ENCODE data around the gene EIF3B. TPM values are rescaled to one million over a fixed set of nuclear protein-coding genes. Genes with fewer than 3 reads are reported as not detected.
A peak's percentile ranks its signal among the peaks of the same experiment; 100 is the strongest.

EIF3B gene
- total and polyA plus RNA-seq, 9 of the 15 experiments (the other 6 are each of a cell fraction or from before 2014, with no cell fraction given) = 25.9 to 494 (median 357) TPM

GRCh38 chr7:2354186-2354938 lies at the start of gene EIF3B (continued):
- TF ChIP-seq SNAPC5 (CRISPR knock-in tag; IDR thresholded peaks at IDR 0.05) (no peak), ILK (tag; IDR thresholded peaks at IDR 0.05; ENCODE audit: borderline replicate concordance, low read depth) (no peak), ASH1L (IDR thresholded peaks at IDR 0.05; ENCODE audit: borderline replicate concordance, low read depth, partially characterized antibody) (peak; percentile 88), HDAC1 (IDR thresholded peaks at IDR 0.05) (peak in 1 of 2 experiments; percentile 84; a peak in 2 of 4 replicates), ADNP (tag; IDR thresholded peaks at IDR 0.05) (no peak), ZNF766 (CRISPR knock-in tag; conservative IDR thresholded peaks at IDR 0.05) (no peak; the same call in 1 of the 2 replicates), RBM39 (optimal IDR thresholded peaks at IDR 0.05; ENCODE audit: low read depth, low read length) (no peak), STAG1 (CRISPR knock-in tag; IDR thresholded peaks at IDR 0.05; ENCODE audit: borderline replicate concordance) (no peak), MEF2D (tag; conservative IDR thresholded peaks at IDR 0.05; ENCODE audit: low read depth) (no peak), ZBTB17 (CRISPR knock-in tag; IDR thresholded peaks at IDR 0.05) (0 out of 2 replicates have a peak, but pooled peaks have one; percentile 11), ZNF311 (CRISPR knock-in tag; IDR thresholded peaks at IDR 0.05) (no peak), CHD4 (IDR thresholded peaks at IDR 0.05; ENCODE audit: insufficient read depth, insufficient replicate concordance, low read depth, low read length, poor library complexity, severe bottlenecking) (no peak), WHSC1 (IDR thresholded peaks at IDR 0.05; ENCODE audit: low read length) (no peak), ZEB2 (IDR thresholded peaks at IDR 0.05) (no peak), GTF2F1 (IDR thresholded peaks at IDR 0.05; ENCODE audit: low read depth, low read length) (peak; percentile 72; the same call in 1 of the 2 replicates), SIN3A (IDR thresholded peaks at IDR 0.05; ENCODE audit: borderline replicate concordance in 2 of 2, control insufficient read depth in 1 of 2, low read depth in 2 of 2, low read length in 2 of 2) (peak; percentile 32 to 93; a peak in 2 of 4 replicates), RBM14 (IDR thresholded peaks at IDR 0.05; ENCODE audit: borderline replicate concordance, insufficient read depth, low read depth, low read length) (no peak), ZNF354B (CRISPR knock-in tag; IDR thresholded peaks at IDR 0.05) (peak; percentile 59; the same call in 1 of the 2 replicates), ZNF444 (CRISPR knock-in tag; IDR thresholded peaks at IDR 0.05) (no peak), ETV5 (CRISPR knock-in tag; IDR thresholded peaks at IDR 0.05; ENCODE audit: low read depth) (peak; percentile 47; the same call in 1 of the 2 replicates)

Data from K562 (cell line).